GM06990 (cell line): ENCODE measurements around the gene DEFB118.

Experiments used
- DNase-seq: peaks from one replicate; pipeline ENCODE4 v3.0.0-alpha.2; 2011; ENCODE audit not compliant: insufficient read length; ENCODE audit errors: extremely low read depth
- H3K27me3 ChIP-seq: replicated peaks from 2 replicates; pipeline ENCODE4 v1.6.0; 2011; ENCODE audit warnings: low read length; ENCODE audit not compliant: control insufficient read depth, insufficient read depth
- H3K36me3 ChIP-seq: 2 replicates; pipeline ENCODE4 v1.5.1; 2011; ENCODE audit warnings: low read length; ENCODE audit not compliant: control insufficient read depth, insufficient read depth
- H3K4me3 ChIP-seq: replicated peaks from 2 replicates; pipeline ENCODE4 v1.5.1; 2011; ENCODE audit warnings: low read depth, mild to moderate bottlenecking, control low read depth, low read length
- TF ChIP-seq, protein P1 (sequence below): IDR thresholded peaks from 2 replicates; pipeline ENCODE4 v1.5.1; 2011; ENCODE audit warnings: low read length, control low read depth, mild to moderate bottlenecking, inconsistent platforms; ENCODE audit not compliant: insufficient read depth, poor library complexity, severe bottlenecking

The DEFB118 gene

DNA sequence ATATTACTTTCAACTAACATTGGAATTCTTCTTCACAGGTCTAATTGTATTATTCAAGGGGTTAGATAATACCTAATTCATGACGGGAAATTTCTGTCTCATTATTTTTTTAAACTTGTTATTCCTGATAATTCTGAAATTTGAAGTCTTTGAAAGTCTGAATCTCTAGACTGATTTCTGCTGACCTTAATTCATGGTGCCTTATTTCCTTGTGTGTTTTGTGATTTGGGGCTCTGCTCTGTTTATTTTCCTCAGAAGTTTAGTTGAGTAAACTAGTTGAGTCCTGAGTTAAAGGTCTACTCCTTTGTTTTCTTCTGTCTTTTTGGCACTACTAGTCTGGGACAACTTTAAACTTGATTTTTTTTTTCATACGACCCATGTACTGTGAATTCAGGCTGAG is 5.9 kb downstream of the DEFB118 start:
- TF ChIP-seq, protein P1, sequence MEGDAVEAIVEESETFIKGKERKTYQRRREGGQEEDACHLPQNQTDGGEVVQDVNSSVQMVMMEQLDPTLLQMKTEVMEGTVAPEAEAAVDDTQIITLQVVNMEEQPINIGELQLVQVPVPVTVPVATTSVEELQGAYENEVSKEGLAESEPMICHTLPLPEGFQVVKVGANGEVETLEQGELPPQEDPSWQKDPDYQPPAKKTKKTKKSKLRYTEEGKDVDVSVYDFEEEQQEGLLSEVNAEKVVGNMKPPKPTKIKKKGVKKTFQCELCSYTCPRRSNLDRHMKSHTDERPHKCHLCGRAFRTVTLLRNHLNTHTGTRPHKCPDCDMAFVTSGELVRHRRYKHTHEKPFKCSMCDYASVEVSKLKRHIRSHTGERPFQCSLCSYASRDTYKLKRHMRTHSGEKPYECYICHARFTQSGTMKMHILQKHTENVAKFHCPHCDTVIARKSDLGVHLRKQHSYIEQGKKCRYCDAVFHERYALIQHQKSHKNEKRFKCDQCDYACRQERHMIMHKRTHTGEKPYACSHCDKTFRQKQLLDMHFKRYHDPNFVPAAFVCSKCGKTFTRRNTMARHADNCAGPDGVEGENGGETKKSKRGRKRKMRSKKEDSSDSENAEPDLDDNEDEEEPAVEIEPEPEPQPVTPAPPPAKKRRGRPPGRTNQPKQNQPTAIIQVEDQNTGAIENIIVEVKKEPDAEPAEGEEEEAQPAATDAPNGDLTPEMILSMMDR = no peak
- Histone ChIP-seq H3K4me3 (no peak overlapping the region), H3K36me3 (no peaks in the 10 kb centered on the region), H3K27me3 (no peaks in the 10 kb centered on the region; the same call in 1 of the 2 replicates)
- no peak for DNase-seq

DNA sequence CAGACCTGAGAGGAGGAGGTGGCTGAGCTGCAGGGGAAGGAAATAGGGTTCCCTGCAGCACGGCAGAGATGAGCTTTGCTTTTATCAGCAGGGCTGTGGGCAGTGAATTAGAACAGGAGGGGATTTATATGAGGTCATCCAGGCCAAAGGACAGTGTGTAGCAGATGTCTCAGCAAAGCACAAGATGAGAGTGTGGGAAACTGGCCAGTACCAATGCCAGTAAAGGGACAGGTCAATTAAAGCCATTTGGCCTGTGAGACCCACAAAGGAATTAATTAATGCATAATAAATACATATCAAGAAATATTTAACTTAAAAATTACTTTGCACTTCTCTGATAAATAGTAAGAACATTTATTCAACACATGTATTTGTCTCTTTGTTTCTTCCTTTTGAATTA is 22.1 kb downstream of the DEFB118 start, which contains the start of gene DEFB119:
Gene DEFB119 (minus strand): TSS at position 101 of the 400 bp plus-strand sequence. CDS start 107 bp downstream, outside the sequence.
- TF ChIP-seq, protein P1 = no peak
- DNase-seq = no peak
- Histone ChIP-seq H3K4me3 (no peak within 1 kb of the TSS), H3K27me3 (no peaks in the 10 kb centered on the region), H3K36me3 (no peaks in the 10 kb centered on the region)

DNA sequence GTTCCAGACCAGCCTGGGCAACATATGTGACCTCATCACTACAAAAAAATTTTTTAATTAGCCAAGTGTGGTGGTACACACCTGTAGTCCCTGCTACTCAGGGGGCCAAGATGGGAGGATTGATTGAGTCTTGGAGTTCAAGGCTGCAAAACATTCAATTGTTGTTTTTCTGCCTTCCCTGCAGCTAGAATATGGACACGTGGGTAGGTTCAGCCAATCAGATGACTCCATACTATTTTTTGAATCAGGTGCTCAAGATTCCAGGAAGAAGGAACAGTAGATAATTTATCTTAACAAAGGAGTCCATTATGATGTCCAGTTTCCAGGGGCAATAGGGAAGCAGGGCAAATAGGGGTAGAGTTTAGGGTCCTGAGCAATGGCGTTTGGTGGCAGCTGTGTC is 24.4 kb downstream of the DEFB118 start:
- H3K27me3 ChIP-seq = no peaks in the 10 kb centered on the region
- no peaks in the 10 kb centered on the region for H3K36me3 ChIP-seq
- no peak for DNase-seq
- TF ChIP-seq, protein P1 = no peak
- H3K4me3 ChIP-seq = no peak overlapping the region

DNA sequence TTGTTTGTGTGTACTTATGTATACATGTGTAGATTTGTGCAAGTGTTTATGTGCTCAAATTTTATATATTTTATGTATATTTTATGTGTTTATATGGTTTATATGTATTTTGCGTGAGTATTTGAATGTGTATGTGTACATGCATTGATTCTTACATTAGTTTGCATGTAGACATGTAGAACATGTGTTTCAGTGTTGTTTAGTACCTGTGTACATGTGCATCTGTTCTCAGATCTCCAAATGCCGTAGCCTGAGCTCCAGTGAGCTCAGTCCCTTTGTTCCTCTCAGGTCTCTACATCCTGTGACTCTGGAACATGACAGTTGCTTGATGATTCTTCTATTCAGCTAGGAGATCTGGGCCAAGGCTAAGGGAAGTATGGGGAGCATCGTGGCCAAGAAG is 26.5 kb downstream of the DEFB118 start:
- TF ChIP-seq, protein P1 = no peak
- no peak for DNase-seq
- no peaks in the 10 kb centered on the region for H3K36me3 ChIP-seq
- no peak overlapping the region for H3K4me3 ChIP-seq
- H3K27me3 ChIP-seq = no peaks in the 10 kb centered on the region

DNA sequence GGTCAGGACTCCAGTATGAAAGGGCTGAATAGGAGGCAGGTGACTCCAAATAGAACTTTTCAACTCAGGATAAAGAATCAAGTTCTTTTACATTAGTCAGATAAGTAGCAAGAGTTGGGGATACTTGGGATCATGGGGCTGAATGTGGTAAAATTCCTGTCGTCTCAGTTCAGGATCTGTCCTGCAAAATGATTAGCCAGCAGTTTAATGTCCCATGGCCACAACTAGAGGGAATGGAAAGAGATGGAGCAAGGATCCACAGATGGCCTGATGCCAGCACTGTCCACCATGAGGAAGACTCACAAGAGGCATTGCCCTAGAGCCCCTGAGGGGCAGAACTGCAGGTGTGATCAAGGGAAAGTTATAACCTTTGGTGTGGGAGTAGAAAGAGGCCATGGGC is 35.5 kb downstream of the DEFB118 start:
- Histone ChIP-seq H3K36me3 (no peaks in the 10 kb centered on the region), H3K27me3 (no peaks in the 10 kb centered on the region), H3K4me3 (no peak overlapping the region)
- TF ChIP-seq, protein P1 = no peak
- DNase-seq = no peak

DNA sequence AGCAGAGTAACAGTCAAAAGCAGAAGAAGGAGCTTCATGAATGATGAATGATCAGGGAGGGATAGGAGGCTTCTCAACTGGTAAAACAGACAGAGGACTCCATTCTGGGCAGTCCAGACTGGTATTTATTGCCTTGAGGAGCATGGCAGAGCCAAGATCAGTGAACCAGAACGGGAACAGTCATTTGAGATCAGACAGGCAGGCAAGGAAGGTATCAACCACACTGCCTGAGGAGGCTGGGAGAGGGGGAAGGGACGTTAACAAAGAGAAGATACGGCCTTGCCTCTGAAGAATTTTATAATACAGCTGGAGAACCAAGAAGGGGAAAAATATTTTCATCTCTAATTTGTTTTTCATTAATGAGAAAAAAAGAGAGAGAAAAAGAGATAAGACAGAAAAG is 37.7 kb downstream of the DEFB118 start, which contains the start of gene DEFB121:
Gene DEFB121 (minus strand): TSS at position 101 of the 400 bp plus-strand sequence. CDS start 63 bp downstream, at position 38.
- DNase-seq = no peak
- TF ChIP-seq, protein P1 = no peak
- Histone ChIP-seq H3K27me3 (no peaks in the 10 kb centered on the region), H3K4me3 (no peak within 1 kb of the TSS), H3K36me3 (no peaks in the 10 kb centered on the region)
